GM23338 (cell line): Measurements from ENCODE around the gene DCHS1. TPM values are rescaled to one million over a fixed set of nuclear protein-coding genes. Genes with fewer than 3 reads are reported as not detected.

Source experiments
- ATAC-seq: fragments of 200-7000 bp; cut with Tn5 transposase; 3 replicates; pipeline ENCODE4 v1.9.1; 2020
- DNase-seq: peaks from one replicate; pipeline ENCODE4 v3.0.0-alpha.2; 2015; ENCODE audit warnings: low spot score
- H2AFZ ChIP-seq: fragments of 200-600 bp; sonication (generic); 2 replicates; pipeline ENCODE4 v1.8.0; 2016; ENCODE audit warnings: antibody characterized with exemption, mild to moderate bottlenecking, moderate library complexity
- H3F3A ChIP-seq: fragments of 200-600 bp; sonication (generic); replicated peaks from 2 replicates; pipeline ENCODE4 v1.8.0; 2017; ENCODE audit warnings: antibody characterized with exemption, mixed run types, low read depth
- H3K27ac ChIP-seq: fragments of 200-600 bp; sonication (generic); 2 replicates; pipeline ENCODE4 v1.6.1; 2016; ENCODE audit warnings: low read depth
- H3K27me3 ChIP-seq: fragments of 200-600 bp; sonication (generic); 2 replicates; pipeline ENCODE4 v1.8.0; 2016; ENCODE audit warnings: mild to moderate bottlenecking, mixed run types, moderate library complexity; ENCODE audit not compliant: insufficient read depth
- H3K36me3 ChIP-seq: fragments of 200-600 bp; sonication (generic); 2 replicates; pipeline ENCODE4 v1.8.0; 2016; ENCODE audit warnings: mild to moderate bottlenecking; ENCODE audit not compliant: insufficient read depth
- H3K4me1 ChIP-seq: fragments of 200-600 bp; sonication (generic); 2 replicates; pipeline ENCODE4 v1.8.0; 2016; ENCODE audit warnings: mild to moderate bottlenecking, moderate library complexity; ENCODE audit not compliant: insufficient read depth
- H3K4me2 ChIP-seq: fragments of 200-600 bp; sonication (generic); 2 replicates; pipeline ENCODE4 v1.7.1; 2017; ENCODE audit warnings: mixed run types
- H3K4me3 ChIP-seq: fragments of 200-600 bp; sonication (generic); 2 replicates; pipeline ENCODE4 v1.6.1; 2016; ENCODE audit warnings: mixed run types
- H3K79me2 ChIP-seq: fragments of 200-600 bp; sonication (generic); replicated peaks from 2 replicates; pipeline ENCODE4 v1.8.0; 2017; ENCODE audit warnings: mild to moderate bottlenecking; ENCODE audit not compliant: insufficient read depth
- H3K9me2 ChIP-seq: fragments of 200-600 bp; sonication (generic); 2 replicates; pipeline ENCODE4 v1.8.0; 2017; ENCODE audit not compliant: insufficient read depth
- H4K20me1 ChIP-seq: fragments of 200-600 bp; sonication (generic); replicated peaks from 2 replicates; pipeline ENCODE4 v1.8.0; 2017; ENCODE audit warnings: mild to moderate bottlenecking; ENCODE audit not compliant: insufficient read depth
- H3K27ac Mint-ChIP-seq: 2 replicates; pipeline ENCODE4 v1.8.0; 2020; ENCODE audit warnings: inconsistent platforms, mild to moderate bottlenecking, moderate library complexity, mixed read lengths
- H3K27me3 Mint-ChIP-seq: 3 replicates; pipeline ENCODE4 v1.8.0; 2022; ENCODE audit warnings: low read depth, mild to moderate bottlenecking, moderate library complexity, mixed read lengths, inconsistent platforms; ENCODE audit not compliant: insufficient read depth, poor library complexity
- H3K36me3 Mint-ChIP-seq: 3 replicates; pipeline ENCODE4 v1.8.0; 2021; ENCODE audit warnings: low read depth, mild to moderate bottlenecking, inconsistent platforms, moderate library complexity, mixed read lengths
- H3K4me1 Mint-ChIP-seq: 3 replicates; pipeline ENCODE4 v1.8.0; 2020; ENCODE audit warnings: mild to moderate bottlenecking, inconsistent platforms, mixed read lengths
- H3K4me3 Mint-ChIP-seq: 3 replicates; pipeline ENCODE4 v1.8.0; 2021; ENCODE audit warnings: moderate library complexity, mild to moderate bottlenecking, inconsistent platforms, mixed read lengths
- H3K9me3 Mint-ChIP-seq: 3 replicates; pipeline ENCODE4 v1.8.0; 2020; ENCODE audit warnings: moderate library complexity, mild to moderate bottlenecking, inconsistent platforms, mixed read lengths
- EZH2 ChIP-seq: fragments of 200-600 bp; sonication (generic); IDR thresholded peaks from one replicate; pipeline ENCODE4 v1.8.0; 2017; ENCODE audit warnings: antibody characterized with exemption, mild to moderate bottlenecking, low read depth; ENCODE audit not compliant: unreplicated experiment
- JUNB ChIP-seq: IDR thresholded peaks from one replicate; pipeline ENCODE4 v1.6.1; 2016; ENCODE audit warnings: antibody characterized with exemption; ENCODE audit not compliant: unreplicated experiment
- NANOG ChIP-seq: IDR thresholded peaks from 2 replicates; pipeline ENCODE4 v1.6.1; 2016; ENCODE audit warnings: antibody characterized with exemption, borderline replicate concordance
- POLR2AphosphoS5 ChIP-seq: IDR thresholded peaks from 2 replicates; pipeline ENCODE4 v1.6.1; 2016; ENCODE audit warnings: antibody characterized with exemption, low read depth
- STAT1 ChIP-seq: IDR thresholded peaks from one replicate; pipeline ENCODE4 v1.6.1; 2016; ENCODE audit warnings: antibody characterized with exemption; ENCODE audit not compliant: unreplicated experiment
- ZNF114 ChIP-seq: fragments of 250-450 bp; sonication (Bioruptor Pico); IDR thresholded peaks from 2 replicates; pipeline ENCODE4 v1.5.0; 2020; ENCODE audit warnings: mild to moderate bottlenecking, moderate library complexity
- ZNF331 ChIP-seq: fragments of 250-450 bp; sonication (Bioruptor Pico); IDR thresholded peaks from 2 replicates; pipeline ENCODE4 v1.5.0; 2020; ENCODE audit warnings: low read depth, mild to moderate bottlenecking, moderate library complexity
- polyA plus RNA-seq: library from polyadenylated mRNA; unstranded; fragments of >200 nt; fragmentation: Nextera tagmentation; extraction: Ambion mirVana; gene quantifications from 2 replicates; pipeline ENCODE4 v1.2.1, GENCODE V29; 2016
- total RNA-seq: library from RNA; depleted of rRNA; stranded (reverse); fragments of >200 nt; shearing (Covaris generic); gene quantifications from 2 replicates; pipeline ENCODE4 v1.2.3, GENCODE V29; 2014
- TF ChIP-seq, protein P1 (sequence below): fragments of 250-450 bp; sonication (Bioruptor Pico); IDR thresholded peaks from 2 replicates; pipeline ENCODE4 v1.5.0; 2020; ENCODE audit warnings: mild to moderate bottlenecking, moderate library complexity

Gene DCHS1
- total and polyA plus RNA-seq, 2 experiments from 2014 or later = 2.3 to 20.7 TPM

- TF ChIP-seq, protein P1, sequence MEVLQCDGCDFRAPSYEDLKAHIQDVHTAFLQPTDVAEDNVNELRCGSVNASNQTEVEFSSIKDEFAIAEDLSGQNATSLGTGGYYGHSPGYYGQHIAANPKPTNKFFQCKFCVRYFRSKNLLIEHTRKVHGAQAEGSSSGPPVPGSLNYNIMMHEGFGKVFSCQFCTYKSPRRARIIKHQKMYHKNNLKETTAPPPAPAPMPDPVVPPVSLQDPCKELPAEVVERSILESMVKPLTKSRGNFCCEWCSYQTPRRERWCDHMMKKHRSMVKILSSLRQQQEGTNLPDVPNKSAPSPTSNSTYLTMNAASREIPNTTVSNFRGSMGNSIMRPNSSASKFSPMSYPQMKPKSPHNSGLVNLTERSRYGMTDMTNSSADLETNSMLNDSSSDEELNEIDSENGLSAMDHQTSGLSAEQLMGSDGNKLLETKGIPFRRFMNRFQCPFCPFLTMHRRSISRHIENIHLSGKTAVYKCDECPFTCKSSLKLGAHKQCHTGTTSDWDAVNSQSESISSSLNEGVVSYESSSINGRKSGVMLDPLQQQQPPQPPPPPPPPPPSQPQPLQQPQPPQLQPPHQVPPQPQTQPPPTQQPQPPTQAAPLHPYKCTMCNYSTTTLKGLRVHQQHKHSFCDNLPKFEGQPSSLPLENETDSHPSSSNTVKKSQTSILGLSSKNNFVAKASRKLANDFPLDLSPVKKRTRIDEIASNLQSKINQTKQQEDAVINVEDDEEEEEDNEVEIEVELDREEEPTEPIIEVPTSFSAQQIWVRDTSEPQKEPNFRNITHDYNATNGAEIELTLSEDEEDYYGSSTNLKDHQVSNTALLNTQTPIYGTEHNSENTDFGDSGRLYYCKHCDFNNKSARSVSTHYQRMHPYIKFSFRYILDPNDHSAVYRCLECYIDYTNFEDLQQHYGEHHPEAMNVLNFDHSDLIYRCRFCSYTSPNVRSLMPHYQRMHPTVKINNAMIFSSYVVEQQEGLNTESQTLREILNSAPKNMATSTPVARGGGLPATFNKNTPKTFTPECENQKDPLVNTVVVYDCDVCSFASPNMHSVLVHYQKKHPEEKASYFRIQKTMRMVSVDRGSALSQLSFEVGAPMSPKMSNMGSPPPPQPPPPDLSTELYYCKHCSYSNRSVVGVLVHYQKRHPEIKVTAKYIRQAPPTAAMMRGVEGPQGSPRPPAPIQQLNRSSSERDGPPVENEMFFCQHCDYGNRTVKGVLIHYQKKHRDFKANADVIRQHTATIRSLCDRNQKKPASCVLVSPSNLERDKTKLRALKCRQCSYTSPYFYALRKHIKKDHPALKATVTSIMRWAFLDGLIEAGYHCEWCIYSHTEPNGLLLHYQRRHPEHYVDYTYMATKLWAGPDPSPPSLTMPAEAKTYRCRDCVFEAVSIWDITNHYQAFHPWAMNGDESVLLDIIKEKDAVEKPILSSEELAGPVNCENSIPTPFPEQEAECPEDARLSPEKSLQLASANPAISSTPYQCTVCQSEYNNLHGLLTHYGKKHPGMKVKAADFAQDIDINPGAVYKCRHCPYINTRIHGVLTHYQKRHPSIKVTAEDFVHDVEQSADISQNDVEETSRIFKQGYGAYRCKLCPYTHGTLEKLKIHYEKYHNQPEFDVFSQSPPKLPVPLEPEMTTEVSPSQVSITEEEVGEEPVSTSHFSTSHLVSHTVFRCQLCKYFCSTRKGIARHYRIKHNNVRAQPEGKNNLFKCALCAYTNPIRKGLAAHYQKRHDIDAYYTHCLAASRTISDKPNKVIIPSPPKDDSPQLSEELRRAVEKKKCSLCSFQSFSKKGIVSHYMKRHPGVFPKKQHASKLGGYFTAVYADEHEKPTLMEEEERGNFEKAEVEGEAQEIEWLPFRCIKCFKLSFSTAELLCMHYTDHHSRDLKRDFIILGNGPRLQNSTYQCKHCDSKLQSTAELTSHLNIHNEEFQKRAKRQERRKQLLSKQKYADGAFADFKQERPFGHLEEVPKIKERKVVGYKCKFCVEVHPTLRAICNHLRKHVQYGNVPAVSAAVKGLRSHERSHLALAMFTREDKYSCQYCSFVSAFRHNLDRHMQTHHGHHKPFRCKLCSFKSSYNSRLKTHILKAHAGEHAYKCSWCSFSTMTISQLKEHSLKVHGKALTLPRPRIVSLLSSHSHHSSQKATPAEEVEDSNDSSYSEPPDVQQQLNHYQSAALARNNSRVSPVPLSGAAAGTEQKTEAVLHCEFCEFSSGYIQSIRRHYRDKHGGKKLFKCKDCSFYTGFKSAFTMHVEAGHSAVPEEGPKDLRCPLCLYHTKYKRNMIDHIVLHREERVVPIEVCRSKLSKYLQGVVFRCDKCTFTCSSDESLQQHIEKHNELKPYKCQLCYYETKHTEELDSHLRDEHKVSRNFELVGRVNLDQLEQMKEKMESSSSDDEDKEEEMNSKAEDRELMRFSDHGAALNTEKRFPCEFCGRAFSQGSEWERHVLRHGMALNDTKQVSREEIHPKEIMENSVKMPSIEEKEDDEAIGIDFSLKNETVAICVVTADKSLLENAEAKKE = no peak
- TF ChIP-seq NANOG (no peak), ZNF114 (no peak), STAT1 (no peak), POLR2AphosphoS5 (no peak), JUNB (no peak), ZNF331 (CRISPR knock-in tag) (no peak), EZH2 (no peak)
- Histone ChIP-seq H3K4me3 (no peak overlapping the region), H2AFZ (peak overlapping the region; percentile 63; the same call in 1 of the 2 replicates), H3K4me1 (peaks cover 13% of the 10 kb centered on the region; the same call in 1 of the 2 replicates), H3K9me2 (0 out of 2 replicates have a peak, but pooled peaks cover 7% of the 10 kb centered on the region), H3F3A (no peaks in the 10 kb centered on the region), H3K27me3 (0 out of 2 replicates have a peak, but pooled peaks cover 2% of the 10 kb centered on the region), H3K4me2 (no peak overlapping the region), H4K20me1 (no peaks in the 10 kb centered on the region), H3K27ac (no peak overlapping the region), H3K36me3 (no peaks in the 10 kb centered on the region), H3K79me2 (no peaks in the 10 kb centered on the region)
- Mint-ChIP-seq H3K9me3 (no peaks in the 10 kb centered on the region), H3K36me3 (no peaks in the 10 kb centered on the region), H3K4me1 (no peaks in the 10 kb centered on the region), H3K27me3 (no peaks in the 10 kb centered on the region), H3K27ac (no peak overlapping the region), H3K4me3 (no peak overlapping the region)
- no peak for ATAC-seq
- DNase-seq = no peak
These were observed 9.5 kb downstream of the DCHS1 start for GRCh38 chr11:6646071-6646470.
